PC-9 (cell line): ENCODE data around the gene CCDC87. TPM values are rescaled to one million over a fixed set of nuclear protein-coding genes. Genes with fewer than 3 reads are reported as not detected.

Source experiments
- BruUV-seq: library from RNA; stranded (reverse); fragments of 400-500 nt; replicated peaks from 2 replicates; lab custom pipeline; 2021; lab: Mats Ljungman, UMichigan
- CTCF ChIA-PET: fragments of 300-600 bp; sonication (Branson Sonifier 250); formaldehyde crosslinking; loops from one replicate; lab custom pipeline; 2022; ENCODE audit warnings: antibody characterized with exemption; lab: Charles Lee
- POLR2A ChIA-PET: fragments of 300-600 bp; sonication (Branson Sonifier 250); formaldehyde crosslinking; loops from one replicate; lab custom pipeline; 2022; ENCODE audit warnings: antibody characterized with exemption; ENCODE audit not compliant: unreplicated experiment; lab: Charles Lee
- DNase-seq, 2 experiments: peaks; one replicate each; pipeline versions ENCODE4 v3.0.0 to v3.0.0-alpha.2; 2015 to 2022; ENCODE audit warnings: mixed read lengths in 1 of 2
- H2AFZ ChIP-seq: fragments of 200-600 bp; sonication (generic); 2 replicates; pipeline ENCODE4 v1.8.1; 2017; ENCODE audit warnings: antibody characterized with exemption
- H3F3A ChIP-seq: fragments of 200-600 bp; sonication (generic); 2 replicates; pipeline ENCODE4 v1.8.1; 2017; ENCODE audit warnings: antibody characterized with exemption, mild to moderate bottlenecking, low read depth; ENCODE audit not compliant: insufficient read depth
- H3K27ac ChIP-seq: fragments of 200-600 bp; sonication (generic); 2 replicates; pipeline ENCODE4 v1.6.1; 2016; ENCODE audit warnings: mixed run types
- H3K27me3 ChIP-seq: fragments of 200-600 bp; sonication (generic); 2 replicates; pipeline ENCODE4 v1.6.1; 2016; ENCODE audit warnings: low read depth, mixed run types; ENCODE audit not compliant: insufficient read depth
- H3K36me3 ChIP-seq: fragments of 200-600 bp; sonication (generic); 2 replicates; pipeline ENCODE4 v1.6.1; 2016; ENCODE audit warnings: low read depth, mixed run types
- H3K4me1 ChIP-seq: fragments of 200-600 bp; sonication (generic); replicated peaks from 2 replicates; pipeline ENCODE4 v1.6.1; 2016; ENCODE audit warnings: mixed run types; ENCODE audit not compliant: insufficient read depth
- H3K4me2 ChIP-seq: fragments of 200-600 bp; sonication (generic); 2 replicates; pipeline ENCODE4 v1.6.1; 2017; ENCODE audit warnings: mixed run types
- H3K4me3 ChIP-seq: fragments of 200-600 bp; sonication (generic); 2 replicates; pipeline ENCODE4 v1.6.1; 2016; ENCODE audit warnings: mixed run types
- H3K79me2 ChIP-seq: fragments of 200-600 bp; sonication (generic); 2 replicates; pipeline ENCODE4 v1.6.1; 2017; ENCODE audit warnings: low read depth, mixed run types
- H3K9me2 ChIP-seq: fragments of 200-600 bp; sonication (generic); 2 replicates; pipeline ENCODE4 v1.8.1; 2017; ENCODE audit warnings: mild to moderate bottlenecking; ENCODE audit not compliant: insufficient read depth
- H3K9me3 ChIP-seq: fragments of 200-600 bp; sonication (generic); 2 replicates; pipeline ENCODE4 v1.8.1; 2016; ENCODE audit warnings: low read depth; ENCODE audit not compliant: insufficient read depth
- H4K20me1 ChIP-seq: fragments of 200-600 bp; sonication (generic); 2 replicates; pipeline ENCODE4 v1.8.1; 2017; ENCODE audit not compliant: insufficient read depth
- EZH2 ChIP-seq: fragments of 200-600 bp; sonication (generic); IDR thresholded peaks from 2 replicates; pipeline ENCODE4 v1.8.0; 2017; ENCODE audit warnings: antibody characterized with exemption, low read depth
- intact Hi-C: fragments of 100-400 bp; cut with micrococcal nuclease; formaldehyde crosslinking; loops from one replicate; pipeline ENCODE4 v1.10.0; 2022; ENCODE audit not compliant: unreplicated experiment
- total RNA-seq: library from RNA; stranded (reverse); gene quantifications from 2 replicates; pipeline ENCODE4 v1.2.3, GENCODE V29; 2021
- TF ChIP-seq, protein P1 (sequence below): fragments of 200-600 bp; sonication (generic); conservative IDR thresholded peaks from 2 replicates; pipeline ENCODE4 v1.6.1; 2017; ENCODE audit warnings: mixed run types, antibody characterized with exemption, mild to moderate bottlenecking, moderate library complexity

CCDC87 gene
- total RNA-seq, 1 experiment from 2014 or later, result 1.0 TPM

DNA sequence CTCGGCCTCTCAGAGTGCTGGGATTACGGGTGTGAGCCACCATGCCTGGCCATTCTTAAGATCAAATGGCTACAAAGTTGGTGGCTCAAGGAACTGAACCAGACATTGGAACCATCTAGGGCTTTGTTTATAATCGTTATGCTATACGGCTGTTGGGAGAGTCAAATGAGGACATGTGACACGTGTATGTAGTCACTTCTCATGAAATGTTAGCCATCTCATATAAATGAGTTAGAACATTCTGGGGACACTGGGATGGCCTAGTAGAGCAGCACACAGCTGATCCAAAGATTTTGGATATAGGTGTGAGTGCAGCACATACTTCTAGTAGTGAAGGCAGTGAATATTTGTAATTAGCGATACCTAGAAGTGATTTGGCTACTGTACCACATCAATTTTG is 39.0 kb upstream of the CCDC87 start:
- BruUV-seq, result no TSS peak
- H3K27ac ChIP-seq, result no peak overlapping the region
- intact Hi-C loops, result no loop called here
- H3K79me2 ChIP-seq, result peaks cover 100% of the 10 kb centered on the region
- H3K9me3 ChIP-seq, result no peaks in the 10 kb centered on the region
- POLR2A ChIA-PET, result no interaction called here
- no peak overlapping the region for H2AFZ ChIP-seq
- H3K36me3 ChIP-seq, result peaks cover 30% of the 10 kb centered on the region
- H4K20me1 ChIP-seq, result peaks cover 70% of the 10 kb centered on the region
- H3K4me2 ChIP-seq, result no peak overlapping the region
- no peak overlapping the region for H3K4me3 ChIP-seq
- no peaks in the 10 kb centered on the region for H3K27me3 ChIP-seq
- H3K9me2 ChIP-seq, result no peaks in the 10 kb centered on the region
- H3F3A ChIP-seq, result peaks cover 62% of the 10 kb centered on the region
- H3K4me1 ChIP-seq, result no peaks in the 10 kb centered on the region
- no peak for TF ChIP-seq EZH2
- TF ChIP-seq, protein P1, sequence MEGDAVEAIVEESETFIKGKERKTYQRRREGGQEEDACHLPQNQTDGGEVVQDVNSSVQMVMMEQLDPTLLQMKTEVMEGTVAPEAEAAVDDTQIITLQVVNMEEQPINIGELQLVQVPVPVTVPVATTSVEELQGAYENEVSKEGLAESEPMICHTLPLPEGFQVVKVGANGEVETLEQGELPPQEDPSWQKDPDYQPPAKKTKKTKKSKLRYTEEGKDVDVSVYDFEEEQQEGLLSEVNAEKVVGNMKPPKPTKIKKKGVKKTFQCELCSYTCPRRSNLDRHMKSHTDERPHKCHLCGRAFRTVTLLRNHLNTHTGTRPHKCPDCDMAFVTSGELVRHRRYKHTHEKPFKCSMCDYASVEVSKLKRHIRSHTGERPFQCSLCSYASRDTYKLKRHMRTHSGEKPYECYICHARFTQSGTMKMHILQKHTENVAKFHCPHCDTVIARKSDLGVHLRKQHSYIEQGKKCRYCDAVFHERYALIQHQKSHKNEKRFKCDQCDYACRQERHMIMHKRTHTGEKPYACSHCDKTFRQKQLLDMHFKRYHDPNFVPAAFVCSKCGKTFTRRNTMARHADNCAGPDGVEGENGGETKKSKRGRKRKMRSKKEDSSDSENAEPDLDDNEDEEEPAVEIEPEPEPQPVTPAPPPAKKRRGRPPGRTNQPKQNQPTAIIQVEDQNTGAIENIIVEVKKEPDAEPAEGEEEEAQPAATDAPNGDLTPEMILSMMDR, result no peak
- no peak for DNase-seq
- CTCF ChIA-PET, result no interaction called here

DNA sequence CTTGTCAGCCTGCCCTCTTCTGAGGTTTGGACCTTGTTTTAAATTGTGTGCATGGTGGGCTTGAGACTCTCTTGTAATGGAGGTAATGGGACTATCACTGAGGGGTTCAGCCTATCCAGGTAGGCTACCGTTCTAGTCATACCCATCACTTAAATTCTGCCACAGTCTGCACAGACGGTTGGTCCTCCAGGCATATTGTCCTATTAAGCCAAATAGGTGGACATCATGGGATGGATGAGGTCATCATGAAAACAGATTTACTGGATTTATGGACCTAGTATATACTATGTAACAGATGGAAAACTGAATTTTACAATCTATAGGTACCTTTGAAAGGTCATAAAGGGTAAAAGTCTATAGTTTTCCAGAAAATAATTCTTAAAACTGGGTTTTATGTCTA is 36.5 kb upstream of the CCDC87 start:
- no peak overlapping the region for H2AFZ ChIP-seq
- H3K4me1 ChIP-seq, result no peaks in the 10 kb centered on the region
- no TSS peak for BruUV-seq
- peaks cover 94% of the 10 kb centered on the region for H4K20me1 ChIP-seq
- H3K27me3 ChIP-seq, result no peaks in the 10 kb centered on the region
- no peak overlapping the region for H3K4me2 ChIP-seq
- H3F3A ChIP-seq, result peaks cover 37% of the 10 kb centered on the region
- H3K27ac ChIP-seq, result no peak overlapping the region
- ChIA-PET POLR2A (no interaction called here), CTCF (interaction anchor here (0.5 kb wide), 1 partner anchor 31 kb away, joined by 9 read pairs; no protein-coding TSS in a partner anchor)
- intact Hi-C loops, result no loop called here
- peaks cover 100% of the 10 kb centered on the region for H3K79me2 ChIP-seq
- no peak for TF ChIP-seq EZH2
- TF ChIP-seq, protein P1, result no peak
- H3K9me3 ChIP-seq, result no peaks in the 10 kb centered on the region
- DNase-seq, result no peak
- peaks cover 54% of the 10 kb centered on the region for H3K36me3 ChIP-seq
- no peaks in the 10 kb centered on the region for H3K9me2 ChIP-seq
- H3K4me3 ChIP-seq, result no peak overlapping the region

DNA sequence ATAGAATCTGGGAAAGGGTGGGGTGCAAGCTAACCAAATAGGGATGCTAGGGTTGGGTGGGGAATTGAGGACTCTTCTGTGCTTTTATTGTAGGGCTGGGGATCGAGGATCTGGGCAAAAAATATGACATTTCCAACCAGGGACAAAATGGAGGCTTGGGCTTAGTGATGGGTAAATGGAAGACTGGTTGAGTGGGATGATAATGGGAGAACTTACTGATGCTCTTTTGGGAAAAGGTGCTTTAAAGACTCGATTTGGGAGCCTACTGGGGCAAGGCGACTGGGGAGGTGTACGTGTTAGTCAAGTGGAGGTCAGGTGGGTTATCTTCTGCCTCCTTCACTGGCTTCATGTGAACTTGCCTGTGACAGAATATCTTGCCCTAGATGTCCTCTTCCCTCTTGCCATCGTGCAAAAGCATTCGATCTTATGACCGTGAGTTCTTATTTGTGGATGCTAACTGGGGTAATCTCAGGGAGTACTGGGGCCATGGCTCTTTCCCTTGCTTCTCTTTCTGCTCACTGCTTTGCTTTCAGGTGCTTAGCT is 35.3 kb upstream of the CCDC87 start:
- TF ChIP-seq EZH2, result no peak
- TF ChIP-seq, protein P1, result no peak
- Histone ChIP-seq H3K9me3 (no peaks in the 10 kb centered on the region), H2AFZ (no peak overlapping the region), H3K79me2 (peaks cover 100% of the 10 kb centered on the region), H3K4me1 (no peaks in the 10 kb centered on the region), H4K20me1 (peaks cover 94% of the 10 kb centered on the region), H3K27ac (no peak overlapping the region), H3K4me3 (no peak overlapping the region), H3F3A (peaks cover 25% of the 10 kb centered on the region), H3K4me2 (no peak overlapping the region), H3K36me3 (peaks cover 62% of the 10 kb centered on the region), H3K27me3 (no peaks in the 10 kb centered on the region), H3K9me2 (no peaks in the 10 kb centered on the region)
- intact Hi-C loops, result no loop called here
- CTCF ChIA-PET, result no interaction called here
- BruUV-seq, result no TSS peak
- POLR2A ChIA-PET, result interaction anchor here (0.7 kb wide), 1 partner anchor 148 kb away, joined by 8 read pairs; the partner anchor contains the start of gene DPP3
- DNase-seq, result no peak
